ENCODE data around the gene PTPMT1.

DNA sequence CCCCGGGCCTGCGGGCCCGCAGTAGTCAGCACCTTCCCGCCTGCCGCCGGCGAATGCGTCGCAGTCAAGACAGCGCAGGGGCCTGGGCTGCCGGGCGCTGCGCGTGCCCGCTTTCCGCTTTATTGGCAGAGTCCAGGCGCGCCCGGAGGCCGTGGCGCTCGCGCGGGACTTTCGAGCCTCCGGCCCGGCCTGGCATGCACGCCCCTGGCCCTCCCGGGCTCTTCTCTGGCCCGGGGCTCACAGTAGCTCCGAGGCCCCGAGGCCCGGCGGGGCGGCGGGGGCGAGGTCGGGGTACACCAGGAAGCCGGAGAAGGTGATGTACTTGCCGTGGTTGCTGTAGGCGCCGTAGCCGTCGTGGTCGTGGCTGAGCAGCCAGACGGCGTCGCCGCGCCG is 24.2 kb downstream of the PTPMT1 start:
- no peak for TF ChIP-seq CTCF (IDR thresholded peaks at IDR 0.05)
- no peak for TF ChIP-seq POLR2A (IDR thresholded peaks at IDR 0.05)
- no peak for TF ChIP-seq POLR2AphosphoS5 (IDR thresholded peaks at IDR 0.05)
- TF ChIP-seq EP300 (IDR thresholded peaks at IDR 0.05): no peak
